HG02588 (cell line): ENCODE measurements around the gene C11orf42.
A peak's percentile ranks its signal among the peaks of the same experiment; 100 is the strongest.

ENCODE experiments used
- ATAC-seq: cut with Tn5 transposase; IDR thresholded peaks from one replicate; pipeline ENCODE4 v1.9.1; 2021; ENCODE audit warnings: mild to moderate bottlenecking, moderate library complexity; ENCODE audit not compliant: unreplicated experiment

C11orf42 gene

GRCh38 chr11:6251990-6252473 is 46.7 kb downstream of the C11orf42 start:
- no peak for ATAC-seq

GRCh38 chr11:6253197-6253596 is 47.8 kb downstream of the C11orf42 start:
- peak; percentile 54 for ATAC-seq

- ATAC-seq, result no peak
These were observed 52.8 kb downstream of the C11orf42 start for GRCh38 chr11:6258141-6258540.

GRCh38 chr11:6258571-6259081 is 53.3 kb downstream of the C11orf42 start:
- no peak for ATAC-seq

DNA sequence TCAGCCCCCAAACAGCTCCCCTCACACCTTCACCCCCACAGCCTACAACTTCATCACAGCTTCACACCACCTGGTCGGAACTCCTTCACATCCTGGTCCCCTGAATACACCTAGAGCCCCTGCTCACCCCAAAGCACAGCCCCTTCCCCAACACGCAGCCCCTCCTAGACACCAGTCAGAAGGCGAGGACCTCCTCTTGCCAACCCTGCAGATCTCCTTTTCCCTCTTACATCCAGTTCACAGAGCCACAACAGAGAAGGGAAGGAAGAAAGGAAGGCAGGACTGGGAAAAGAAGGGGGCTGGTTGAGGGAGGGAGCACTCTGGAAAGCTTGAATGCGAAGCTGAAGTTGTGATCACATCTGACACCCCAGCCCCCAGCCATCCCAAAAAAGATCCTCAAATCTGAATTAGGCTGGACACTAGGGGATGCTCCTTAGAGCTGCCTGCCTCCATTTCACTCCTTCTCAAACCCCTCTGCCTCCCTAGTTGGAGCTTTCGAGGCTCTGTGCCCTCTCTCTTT is 54.9 kb downstream of the C11orf42 start:
- ATAC-seq, result no peak
